Measurements from ENCODE around the gene VCAM1. TPM values are rescaled to one million over a fixed set of nuclear protein-coding genes. Genes with fewer than 3 reads are reported as not detected.

VCAM1 gene
- total and polyA plus RNA-seq, 2 of the 8 experiments (the other 6 are each of a cell fraction or from before 2014, with no cell fraction given), result 0.21 TPM; not detected in 1

GRCh38 chr1:100747771-100748170, 28.2 kb downstream of the VCAM1 start:
- no peak overlapping the region for H2BK15ac ChIP-seq (ENCODE audit: low read length)
- CTCF ChIA-PET (ENCODE audit: partially characterized antibody), result no interaction called here
- FAIRE-seq, result no peak
- TF ChIP-seq HDAC6 (IDR thresholded peaks at IDR 0.05; ENCODE audit: low read depth, low read length) (no peak), SP2 (IDR thresholded peaks at IDR 0.05; ENCODE audit: low read length) (no peak), USF2 (IDR thresholded peaks at IDR 0.05; ENCODE audit: low read length) (no peak), SRF (IDR thresholded peaks at IDR 0.05; ENCODE audit: low read depth, low read length) (no peak), BRCA1 (IDR thresholded peaks at IDR 0.05; ENCODE audit: low read depth, low read length) (no peak), SP1 (IDR thresholded peaks at IDR 0.05; ENCODE audit: low read depth, low read length) (no peak)

More at GRCh38 chr1:100747771-100748170, 28.2 kb downstream of the VCAM1 start:
- Histone ChIP-seq H3K4me3 (ENCODE audit: extremely low read depth in 1 of 4, insufficient read depth in 2 of 4, low read depth in 3 of 4, low read length in 4 of 4) (no peak overlapping the region), H3K14ac (ENCODE audit: insufficient read length) (no peak overlapping the region), H2BK20ac (ENCODE audit: low read length) (no peak overlapping the region), H3K27me3 (replicated peaks in 1 of 4; ENCODE audit: control insufficient read depth in 3 of 4, extremely low read depth in 1 of 4, insufficient read depth in 3 of 4, low read length in 3 of 4) (no peaks in the 10 kb centered on the region), H2AFZ (ENCODE audit: low read length) (no peak overlapping the region), H3K4ac (replicated peaks; ENCODE audit: insufficient read length, low read depth, low read length) (no peak overlapping the region), H4K5ac (ENCODE audit: insufficient read length, low read depth, low read length) (no peak overlapping the region), H3K18ac (ENCODE audit: extremely low read depth, low read length) (no peak overlapping the region), H3K4me1 (replicated peaks in 1 of 4; ENCODE audit: control insufficient read depth in 3 of 4, insufficient read depth in 4 of 4, low read length in 3 of 4) (no peaks in the 10 kb centered on the region), H3K23me2 (ENCODE audit: low read depth, low read length) (no peaks in the 10 kb centered on the region), H3K4me2 (ENCODE audit: insufficient read depth in 1 of 2, low read depth in 2 of 2, low read length in 2 of 2) (no peak overlapping the region), H2AK5ac (ENCODE audit: low read depth, low read length) (no peak overlapping the region), H3K79me1 (ENCODE audit: low read depth, low read length) (no peaks in the 10 kb centered on the region), H3K9ac (replicated peaks in 1 of 4; ENCODE audit: extremely low read depth in 1 of 4, low read depth in 3 of 4, low read length in 3 of 4) (no peak overlapping the region), H3K79me2 (ENCODE audit: control insufficient read depth in 1 of 2, insufficient read depth in 2 of 2, low read length in 2 of 2) (no peaks in the 10 kb centered on the region), H4K20me1 (replicated peaks in 1 of 2; ENCODE audit: control insufficient read depth in 1 of 2, insufficient read depth in 2 of 2, low read length in 2 of 2) (no peaks in the 10 kb centered on the region), H2BK5ac (ENCODE audit: low read depth, low read length) (no peak overlapping the region), H3K56ac (replicated peaks; ENCODE audit: insufficient read length, low read depth, low read length) (no peak overlapping the region), H4K8ac (ENCODE audit: extremely low read depth, insufficient read depth, low read length) (no peak overlapping the region), H2BK120ac (replicated peaks; ENCODE audit: low read depth, low read length) (no peak overlapping the region), H3K36me3 (ENCODE audit: control insufficient read depth in 2 of 4, insufficient read depth in 4 of 4, low read length in 3 of 4) (no peaks in the 10 kb centered on the region), H3K27ac (ENCODE audit: low read depth, low read length) (no peak overlapping the region), H3K23ac (ENCODE audit: insufficient read length) (no peak overlapping the region), H3K9me3 (ENCODE audit: insufficient read depth in 2 of 2, low read depth in 1 of 2, low read length in 1 of 2) (no peaks in the 10 kb centered on the region), H2BK12ac (ENCODE audit: low read depth, low read length) (no peak overlapping the region), H4K91ac (replicated peaks; ENCODE audit: insufficient read length, low read length) (no peak overlapping the region)
- DNase-seq (ENCODE audit: low read depth in 1 of 2, low spot score in 2 of 2), result no peak
- POLR2A ChIA-PET (ENCODE audit: partially characterized antibody), result interaction anchor here (0.5 kb wide), 1 partner anchor 99 kb away, joined by 3 read pairs; no protein-coding TSS in a partner anchor
- 78% methylated on average over 2 of the region's 2 CpGs; no CpG with 5 or more reads in 1 of the 2 experiments for WGBS, 2 experiments (ENCODE audit: extremely low coverage in 1 of 2, insufficient coverage in 1 of 2, insufficient read length in 1 of 2, insufficient replicate concordance in 2 of 2, low coverage in 1 of 2, low lambda C conversion rate in 2 of 2, missing lambda C conversion rate in 1 of 2)

All from H1 (cell line).